HG02852 (cell line): ENCODE results near the gene CEND1.
A peak's percentile ranks its signal among the peaks of the same experiment; 100 is the strongest.

ENCODE experiments used
- ATAC-seq: cut with Tn5 transposase; IDR thresholded peaks from one replicate; pipeline ENCODE4 v1.9.1; 2021; ENCODE audit warnings: mild to moderate bottlenecking, moderate library complexity; ENCODE audit not compliant: unreplicated experiment

CEND1 gene

DNA sequence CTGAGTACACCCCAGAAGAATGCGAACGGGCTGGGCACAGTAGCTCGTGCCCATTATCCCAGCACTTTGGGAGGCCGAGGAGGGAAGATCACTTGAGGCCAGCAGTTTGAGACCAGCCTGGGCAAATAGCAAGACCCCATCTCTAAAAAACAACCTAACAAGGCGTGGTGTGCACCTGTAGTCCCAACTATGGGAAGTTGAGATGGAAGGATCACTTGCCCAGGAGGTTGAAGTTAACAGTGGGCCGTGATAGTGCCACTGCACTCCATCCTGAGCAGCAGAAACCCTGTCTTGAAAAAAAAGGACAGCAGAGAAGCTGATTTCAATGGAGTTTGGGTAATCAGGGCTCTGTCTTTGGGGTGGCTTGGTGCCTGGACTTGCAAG is 23.2 kb upstream of the CEND1 start:
- ATAC-seq = no peak

DNA sequence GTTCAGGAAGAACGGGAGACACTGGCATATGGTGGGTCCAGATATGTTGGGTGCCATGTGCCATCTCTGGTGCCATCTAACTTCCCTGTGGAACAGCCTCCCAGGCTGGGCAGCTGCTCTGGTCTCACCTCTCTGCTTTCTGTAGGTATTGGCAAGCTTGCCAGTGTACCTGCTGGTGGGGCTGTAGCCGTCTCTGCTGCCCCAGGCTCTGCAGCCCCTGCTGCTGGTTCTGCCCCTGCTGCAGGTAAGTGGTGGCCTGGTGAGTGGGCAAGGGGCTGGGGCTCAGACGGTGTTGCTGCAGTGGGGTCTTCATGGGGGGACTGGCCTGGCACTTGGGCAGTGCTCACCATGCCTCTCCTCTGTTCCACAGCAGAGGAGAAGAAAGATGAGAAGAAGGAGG is 22.5 kb upstream of the CEND1 start:
- ATAC-seq = no peak

DNA sequence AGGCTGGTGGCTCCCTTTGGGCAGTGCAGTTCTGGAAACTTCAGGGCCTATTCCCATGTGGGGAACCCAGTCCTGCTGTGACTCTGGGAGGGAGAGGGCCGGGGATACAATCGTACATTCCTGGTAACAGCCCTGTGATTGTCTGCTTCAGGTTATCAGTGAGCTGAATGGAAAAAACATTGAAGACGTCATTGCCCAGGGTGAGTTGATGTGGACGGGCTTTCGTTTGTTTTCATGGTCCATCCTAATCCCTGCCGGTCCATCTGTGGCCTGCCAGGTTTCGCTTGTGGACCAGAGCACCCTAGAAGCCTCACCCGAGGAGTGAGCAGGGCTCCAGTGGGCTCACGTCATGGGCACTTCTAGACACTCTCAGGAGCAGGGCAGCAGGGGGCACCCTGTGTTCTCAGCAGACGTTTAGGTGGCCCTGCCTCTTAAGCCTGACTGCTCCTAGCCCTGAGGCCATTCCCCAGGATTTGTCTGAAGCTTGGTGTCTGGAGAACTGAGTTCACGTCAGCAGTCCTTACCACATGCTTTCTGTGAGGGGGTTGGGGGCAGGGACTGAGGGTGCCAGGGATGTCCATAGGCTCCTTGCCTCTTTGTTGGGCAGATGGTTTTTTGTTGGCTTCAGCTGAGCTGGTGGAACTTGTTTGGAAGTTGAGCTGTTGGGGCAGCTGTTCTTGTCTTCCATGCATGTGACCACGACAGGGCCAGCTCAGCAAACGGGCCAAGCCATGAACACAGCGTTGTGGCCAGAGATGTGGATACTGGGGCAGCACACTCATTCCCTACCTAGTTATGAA is 21.8 kb upstream of the CEND1 start:
- no peak for ATAC-seq

DNA sequence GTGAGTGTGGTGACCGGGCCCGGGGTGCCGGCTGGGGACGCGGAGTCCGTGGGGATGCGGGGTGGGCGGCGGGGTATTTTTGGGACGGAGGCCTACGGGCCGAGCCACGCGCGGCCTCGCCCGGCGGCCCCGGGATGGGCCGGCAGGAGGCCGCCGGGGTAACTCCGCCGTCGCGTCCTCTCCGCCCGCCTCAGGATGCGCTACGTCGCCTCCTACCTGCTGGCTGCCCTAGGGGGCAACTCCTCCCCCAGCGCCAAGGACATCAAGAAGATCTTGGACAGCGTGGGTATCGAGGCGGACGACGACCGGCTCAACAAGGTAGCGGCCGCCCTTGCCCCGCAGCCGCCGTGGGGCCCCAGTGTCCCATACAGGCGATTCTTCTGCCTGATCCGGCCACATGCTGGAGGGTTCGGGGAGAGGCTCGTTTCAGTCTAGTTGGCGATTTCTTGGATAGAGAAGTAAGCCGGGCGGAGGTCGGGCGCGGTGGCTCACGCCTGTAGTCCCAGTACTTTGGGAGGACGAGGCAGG is 20.2 kb upstream of the CEND1 start:
- ATAC-seq = peak; percentile 11

GRCh38 chr11:809287-810039 is 19.6 kb upstream of the CEND1 start, which contains the start of gene RPLP2:
TSS of gene RPLP2 (plus strand) at chr11:809967. CDS start at chr11:810235, 268 bp downstream.
- ATAC-seq = peak; percentile 65

GRCh38 chr11:808427-809286 is 18.8 kb upstream of the CEND1 start:
- no peak for ATAC-seq

DNA sequence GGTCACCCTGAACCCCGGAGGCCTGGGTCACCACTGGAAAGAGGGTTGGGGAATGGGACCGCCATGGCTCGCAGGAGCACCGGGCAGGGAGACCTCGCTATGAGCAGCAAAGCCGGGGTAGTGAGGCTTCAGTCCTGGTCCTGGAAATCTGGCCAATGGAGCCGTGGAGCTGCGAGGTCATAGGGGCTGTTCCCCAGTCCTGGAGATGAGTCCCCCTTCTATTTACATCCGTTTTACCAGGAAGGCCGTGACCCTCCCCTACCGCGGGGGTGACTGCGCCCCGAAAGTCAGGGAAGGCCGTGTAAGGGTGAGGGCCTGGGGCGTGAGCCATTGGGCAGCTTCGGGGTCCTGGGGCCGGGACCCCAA is 14.7 kb upstream of the CEND1 start:
- ATAC-seq = no peak

DNA sequence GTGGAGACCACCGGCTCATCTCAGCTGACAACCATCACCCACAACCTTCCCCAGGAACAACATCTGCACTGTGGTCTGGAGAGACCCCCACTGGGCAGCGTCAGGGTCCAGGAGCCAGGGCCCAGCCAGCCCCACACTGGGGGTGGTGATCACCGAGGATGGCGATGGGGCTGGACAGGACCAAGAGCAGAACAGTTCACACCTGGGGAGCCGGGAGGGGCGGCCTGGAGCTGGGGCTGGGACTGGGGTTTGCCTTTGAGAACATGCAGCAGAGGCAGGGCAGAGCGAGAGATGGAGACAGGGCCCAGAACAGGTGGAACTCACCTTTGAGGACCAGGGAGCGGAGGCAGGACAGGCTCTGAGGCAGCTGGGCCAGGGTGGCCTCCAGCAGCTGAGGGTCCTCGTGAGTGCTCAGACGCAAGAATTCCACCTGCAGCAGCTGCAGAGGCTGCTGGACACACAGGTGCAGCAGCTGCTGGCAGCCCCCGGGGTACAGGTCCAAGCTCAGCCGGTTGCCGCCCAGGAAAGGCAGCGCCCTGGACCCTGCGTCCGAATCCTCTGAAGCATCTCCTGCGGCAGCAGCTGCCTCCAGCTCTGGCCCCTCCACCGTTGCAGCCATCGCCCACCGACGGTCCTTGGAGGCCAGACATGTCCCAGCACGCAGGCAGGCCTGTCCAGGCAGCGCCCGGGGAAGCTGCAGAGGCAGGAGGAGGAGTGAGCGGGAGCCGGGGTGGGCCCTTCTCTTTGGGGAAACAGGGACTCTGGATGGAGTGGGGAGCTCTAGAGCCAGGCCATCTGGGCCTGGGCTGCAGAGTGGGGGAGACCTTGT is 14.1 kb upstream of the CEND1 start:
- no peak for ATAC-seq

GRCh38 chr11:803467-803742 is 13.5 kb upstream of the CEND1 start:
- no peak for ATAC-seq

DNA sequence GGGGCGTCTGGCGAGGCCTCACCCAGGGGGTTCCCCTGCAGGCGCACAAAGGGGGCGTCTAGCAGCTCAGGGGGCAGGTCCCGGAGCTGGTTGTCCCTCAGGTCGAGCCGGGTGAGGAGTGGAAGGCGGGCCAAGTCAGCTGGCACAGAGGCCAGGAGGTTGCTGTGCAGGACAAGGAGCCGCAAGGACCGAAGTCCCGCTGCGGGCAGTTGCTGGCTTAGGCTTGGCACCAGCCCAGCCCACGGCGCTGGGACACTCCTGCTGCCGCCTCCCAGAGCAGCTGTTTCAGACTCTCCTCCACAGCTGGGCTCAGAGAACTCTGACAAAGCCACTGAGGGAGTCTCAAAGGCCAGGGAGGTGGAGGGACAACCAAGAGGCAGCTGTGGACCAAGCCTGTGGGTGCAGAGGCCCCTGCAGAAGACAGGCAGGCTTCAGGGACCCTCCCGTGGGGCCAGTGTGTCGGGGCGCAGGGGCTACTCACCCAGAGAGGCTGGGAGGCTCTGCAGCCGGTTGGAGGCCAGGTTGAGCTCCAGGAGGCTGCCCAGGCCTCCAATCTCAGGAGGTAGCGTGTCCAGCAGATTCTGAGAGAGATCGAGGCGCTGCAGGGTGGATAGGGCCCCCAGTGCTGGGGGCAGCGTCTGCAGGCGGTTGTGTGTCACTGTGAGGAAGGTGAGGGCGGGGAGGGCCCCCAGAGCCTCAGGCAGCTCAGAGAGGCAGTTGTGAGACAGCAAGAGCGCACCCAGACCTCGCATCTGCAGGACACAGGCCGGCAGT is 13.0 kb upstream of the CEND1 start:
- ATAC-seq = no peak

GRCh38 chr11:802018-802617 is 12.2 kb upstream of the CEND1 start:
- ATAC-seq = no peak

- no peak for ATAC-seq
These were observed 11.3 kb upstream of the CEND1 start for GRCh38 chr11:801097-801780.

GRCh38 chr11:800473-800872 is 10.6 kb upstream of the CEND1 start:
- no peak for ATAC-seq

DNA sequence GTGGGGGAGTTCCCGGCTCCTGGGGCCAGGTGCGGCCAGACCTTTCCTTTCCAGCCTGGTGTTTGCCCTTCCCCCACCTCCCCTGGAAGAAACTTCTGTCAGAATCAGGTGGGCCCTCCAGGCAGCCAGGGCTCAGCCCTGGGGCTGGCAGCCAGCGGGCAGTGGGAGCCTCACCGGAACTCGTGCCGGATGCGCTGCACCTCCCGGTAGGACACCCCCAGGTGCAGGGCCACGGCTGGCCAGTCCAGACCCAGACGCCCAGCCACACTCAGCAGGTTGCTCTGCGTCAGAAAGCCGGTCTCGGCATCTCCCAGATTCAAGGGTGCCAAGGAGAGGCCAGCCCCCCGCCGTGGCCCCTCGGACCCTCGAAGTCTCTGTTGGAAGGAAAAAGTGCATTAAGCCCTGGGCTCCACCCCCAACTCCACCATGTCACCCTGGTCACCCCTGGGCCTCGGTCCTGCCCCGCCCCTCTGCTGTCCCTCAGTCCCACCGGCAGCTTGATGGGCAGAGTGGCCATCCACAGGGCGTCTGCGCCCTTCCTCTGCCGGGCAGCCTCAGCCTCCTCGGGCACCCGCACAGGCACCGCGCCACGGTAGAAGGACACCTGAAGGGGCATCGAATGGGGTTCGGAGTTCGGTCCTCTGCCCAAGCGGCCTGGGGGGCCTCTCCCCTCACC is 9.9 kb upstream of the CEND1 start:
- no peak for ATAC-seq

DNA sequence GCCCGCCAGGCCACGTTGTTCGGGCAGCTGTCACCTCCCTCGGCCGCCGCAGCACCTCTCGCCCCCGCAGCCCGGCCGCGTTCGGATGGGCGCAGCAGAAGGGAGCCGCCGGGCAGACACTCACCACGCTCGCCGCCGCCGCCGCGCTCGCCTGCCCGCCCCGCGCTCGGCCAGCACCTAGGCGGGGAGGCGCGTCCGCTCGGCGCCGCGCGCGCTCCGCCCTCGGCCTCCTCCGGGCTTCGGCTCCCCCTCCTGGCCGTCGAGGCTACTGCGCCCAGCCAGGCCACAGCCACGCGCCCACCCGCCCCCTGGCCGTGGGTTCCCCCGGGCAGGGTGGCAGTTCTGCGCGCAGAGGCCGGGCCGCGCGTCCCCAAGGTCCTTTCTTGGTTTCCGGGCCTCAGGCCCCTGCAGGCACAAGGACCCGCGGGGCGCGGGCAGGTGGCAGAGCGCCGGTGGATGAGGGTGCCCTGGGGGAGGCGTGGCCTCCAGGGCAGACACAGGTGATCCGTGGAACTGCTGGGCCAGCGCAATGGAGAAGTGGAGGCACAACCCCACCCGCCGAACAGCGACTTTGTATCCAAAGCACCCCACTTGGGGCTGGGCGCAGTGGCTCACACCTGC is 8.3 kb upstream of the CEND1 start, which contains the start of gene SLC25A22:
Gene SLC25A22, minus strand, starts transcription at position 189 of the 621 bp plus-strand sequence. CDS start 3,275 bp downstream, outside the sequence.
- ATAC-seq = peak; percentile 64

DNA sequence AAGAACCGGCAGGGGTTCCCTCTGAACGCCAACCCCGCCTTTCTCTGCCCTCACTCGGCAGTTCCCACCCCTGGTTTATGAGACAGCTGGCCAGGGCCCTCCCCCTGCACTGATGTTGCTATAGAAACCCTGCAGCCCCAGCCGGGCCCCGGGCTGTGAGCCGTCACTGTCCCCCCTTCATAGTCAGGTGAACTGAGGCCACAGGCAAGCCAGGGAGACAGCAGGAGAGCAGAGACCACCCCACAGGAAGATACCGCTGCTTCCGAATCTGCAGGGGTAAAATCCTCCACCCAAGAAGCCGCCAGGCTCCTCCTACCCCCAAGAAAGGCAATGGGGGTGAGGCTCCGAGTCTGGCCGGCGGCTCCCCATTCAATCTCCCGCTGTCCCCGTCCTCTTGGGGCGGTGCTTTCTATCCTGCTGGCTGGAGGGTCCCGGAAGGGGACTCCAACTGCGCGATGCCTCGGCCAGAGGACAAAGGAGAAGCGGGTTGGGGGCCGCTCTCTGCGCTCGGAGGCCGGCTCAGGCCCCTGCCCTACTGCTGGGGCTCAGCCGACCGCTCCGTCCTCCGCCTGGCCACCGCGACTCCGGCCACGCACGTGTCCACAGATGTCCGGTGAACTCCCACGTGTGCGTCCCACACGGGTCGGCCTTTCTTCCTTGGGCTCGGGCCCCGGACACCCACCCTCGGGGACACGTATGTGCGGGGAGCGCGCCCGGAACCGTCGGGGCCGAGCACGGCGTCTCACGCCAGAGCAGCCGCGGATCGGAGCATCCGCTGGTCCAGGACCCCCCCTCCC is 7.6 kb upstream of the CEND1 start:
- ATAC-seq = peak; percentile 41
